GM19467 (cell line): ENCODE measurements around the gene PTPRN2.

Source experiments
- ATAC-seq: cut with Tn5 transposase; IDR thresholded peaks from one replicate; pipeline ENCODE4 v1.9.1; 2021; ENCODE audit warnings: mild to moderate bottlenecking, moderate library complexity; ENCODE audit not compliant: unreplicated experiment

Gene PTPRN2

GRCh38 chr7:158329686-158330085, 257.9 kb downstream of the PTPRN2 start:
- no peak for ATAC-seq

- ATAC-seq, result no peak
Observed at GRCh38 chr7:158329014-158329610, 258.5 kb downstream of the PTPRN2 start.

GRCh38 chr7:158328376-158329013, 259.1 kb downstream of the PTPRN2 start:
- no peak for ATAC-seq

GRCh38 chr7:158327571-158328180, 259.9 kb downstream of the PTPRN2 start:
- no peak for ATAC-seq

- no peak for ATAC-seq
Observed at GRCh38 chr7:158327012-158327411, 260.6 kb downstream of the PTPRN2 start.

GRCh38 chr7:158325530-158326381, 261.9 kb downstream of the PTPRN2 start:
- no peak for ATAC-seq

- ATAC-seq, result no peak
Observed at GRCh38 chr7:158324397-158325360, 262.9 kb downstream of the PTPRN2 start.

GRCh38 chr7:158323741-158324396, 263.8 kb downstream of the PTPRN2 start:
- no peak for ATAC-seq

GRCh38 chr7:158322616-158323530, 264.8 kb downstream of the PTPRN2 start:
- no peak for ATAC-seq

- ATAC-seq, result no peak
Observed at GRCh38 chr7:158321936-158322615, 265.5 kb downstream of the PTPRN2 start.

GRCh38 chr7:158321056-158321700, 266.4 kb downstream of the PTPRN2 start:
- no peak for ATAC-seq

GRCh38 chr7:158320328-158320727, 267.3 kb downstream of the PTPRN2 start:
- no peak for ATAC-seq

- no peak for ATAC-seq
Observed at GRCh38 chr7:158318511-158318913, 269.1 kb downstream of the PTPRN2 start.

GRCh38 chr7:158317238-158318205, 270.1 kb downstream of the PTPRN2 start:
- no peak for ATAC-seq

- ATAC-seq, result no peak
Observed at GRCh38 chr7:158316466-158317031, 271.1 kb downstream of the PTPRN2 start.

GRCh38 chr7:158315881-158316280, 271.7 kb downstream of the PTPRN2 start:
- ATAC-seq, result no peak
